ENCODE results near the gene CCM2. TPM values are rescaled to one million over a fixed set of nuclear protein-coding genes. Genes with fewer than 3 reads are reported as not detected.

The CCM2 gene
- total RNA-seq, 1 experiment from 2014 or later = 62.9 TPM

GRCh38 chr7:44975331-44976039 lies 24.5 kb upstream of the CCM2 start:
- H3K4me1 Mint-ChIP-seq (ENCODE audit: low read depth, unreplicated experiment) = peaks cover 11% of the 10 kb centered on the region
- CTCF ChIA-PET = no interaction called here
- no TSS peak for BruUV-seq (replicated peaks)
- no peak for DNase-seq
- peaks cover 17% of the 10 kb centered on the region for H3K27me3 Mint-ChIP-seq (ENCODE audit: unreplicated experiment)
- H3K4me3 Mint-ChIP-seq (ENCODE audit: low read depth, unreplicated experiment) = no peak overlapping the region
- peaks cover 11% of the 10 kb centered on the region for H3K36me3 Mint-ChIP-seq (ENCODE audit: insufficient read depth, unreplicated experiment)
- no peak overlapping the region for H3K27ac Mint-ChIP-seq (ENCODE audit: unreplicated experiment)
- no peak for TF ChIP-seq CTCF (IDR thresholded peaks at IDR 0.05; ENCODE audit: unreplicated experiment)
- H3K9me3 Mint-ChIP-seq (ENCODE audit: low read depth, unreplicated experiment) = no peaks in the 10 kb centered on the region
- intact Hi-C loops (cut with micrococcal nuclease; ENCODE audit: unreplicated experiment) = no loop called here

- Mint-ChIP-seq H3K4me3 (ENCODE audit: low read depth, unreplicated experiment) (no peak overlapping the region), H3K27ac (ENCODE audit: unreplicated experiment) (no peak overlapping the region), H3K36me3 (ENCODE audit: insufficient read depth, unreplicated experiment) (peaks cover 17% of the 10 kb centered on the region), H3K4me1 (ENCODE audit: low read depth, unreplicated experiment) (peaks cover 11% of the 10 kb centered on the region), H3K27me3 (ENCODE audit: unreplicated experiment) (peaks cover 16% of the 10 kb centered on the region), H3K9me3 (ENCODE audit: low read depth, unreplicated experiment) (no peaks in the 10 kb centered on the region)
- no peak for DNase-seq
- intact Hi-C loops (cut with micrococcal nuclease; ENCODE audit: unreplicated experiment) = no loop called here
- TF ChIP-seq CTCF (IDR thresholded peaks at IDR 0.05; ENCODE audit: unreplicated experiment) = no peak
- CTCF ChIA-PET = interaction anchor here (0.6 kb wide), 1 partner anchor 13 kb away, joined by 3 read pairs; no protein-coding TSS in a partner anchor
- no TSS peak for BruUV-seq (replicated peaks)
Observed at GRCh38 chr7:44976040-44976745, 23.8 kb upstream of the CCM2 start.

- intact Hi-C loops (cut with micrococcal nuclease; ENCODE audit: unreplicated experiment) = no loop called here
- no peak for DNase-seq
- Mint-ChIP-seq H3K27me3 (ENCODE audit: unreplicated experiment) (peaks cover 10% of the 10 kb centered on the region), H3K9me3 (ENCODE audit: low read depth, unreplicated experiment) (no peaks in the 10 kb centered on the region), H3K27ac (ENCODE audit: unreplicated experiment) (no peak overlapping the region), H3K4me3 (ENCODE audit: low read depth, unreplicated experiment) (no peak overlapping the region), H3K4me1 (ENCODE audit: low read depth, unreplicated experiment) (peaks cover 11% of the 10 kb centered on the region), H3K36me3 (ENCODE audit: insufficient read depth, unreplicated experiment) (peaks cover 23% of the 10 kb centered on the region)
- no peak for TF ChIP-seq CTCF (IDR thresholded peaks at IDR 0.05; ENCODE audit: unreplicated experiment)
- no TSS peak for BruUV-seq (replicated peaks)
- CTCF ChIA-PET = interaction anchor here (0.6 kb wide), 1 partner anchor 14 kb away, joined by 3 read pairs; no protein-coding TSS in a partner anchor
Observed at GRCh38 chr7:44976746-44977196, 23.2 kb upstream of the CCM2 start.

GRCh38 chr7:44977304-44977958 lies 22.6 kb upstream of the CCM2 start:
- peaks cover 11% of the 10 kb centered on the region for H3K4me1 Mint-ChIP-seq (ENCODE audit: low read depth, unreplicated experiment)

More at GRCh38 chr7:44977304-44977958, 22.6 kb upstream of the CCM2 start:
- no peak for DNase-seq
- H3K36me3 Mint-ChIP-seq (ENCODE audit: insufficient read depth, unreplicated experiment) = peaks cover 30% of the 10 kb centered on the region
- no peaks in the 10 kb centered on the region for H3K9me3 Mint-ChIP-seq (ENCODE audit: low read depth, unreplicated experiment)
- no peak for TF ChIP-seq CTCF (IDR thresholded peaks at IDR 0.05; ENCODE audit: unreplicated experiment)
- BruUV-seq (replicated peaks) = no TSS peak
- CTCF ChIA-PET = interaction anchor here (0.7 kb wide), 1 partner anchor 720 kb away, joined by 3 read pairs; no protein-coding TSS in a partner anchor
- intact Hi-C loops (cut with micrococcal nuclease; ENCODE audit: unreplicated experiment) = no loop called here
- H3K4me3 Mint-ChIP-seq (ENCODE audit: low read depth, unreplicated experiment) = no peak overlapping the region
- peaks cover 4% of the 10 kb centered on the region for H3K27me3 Mint-ChIP-seq (ENCODE audit: unreplicated experiment)
- no peak overlapping the region for H3K27ac Mint-ChIP-seq (ENCODE audit: unreplicated experiment)
